A549 (cell line): ENCODE results near the gene SIDT2. TPM values are rescaled to one million over a fixed set of nuclear protein-coding genes. Genes with fewer than 3 reads are reported as not detected.
A peak's percentile ranks its signal among the peaks of the same experiment; 100 is the strongest.

Experiments used
- ATAC-seq, 2 experiments: fragments of 200-7000 bp in 1 of 2; fragments of >200 bp in 1 of 2; cut with Nextera tagmentation in 1 of 2; cut with Tn5 transposase in 1 of 2; 3 replicates each; pipeline versions ENCODE4 v1.8.0 to v1.9.1; 2018 to 2020; ENCODE audit warnings: mild to moderate bottlenecking in 1 of 2, moderate library complexity in 1 of 2
- CTCF ChIA-PET: fragments of 300-600 bp; sonication (Branson Sonifier 250); formaldehyde crosslinking; extraction: SDS; loops from one replicate; lab custom pipeline; 2021; ENCODE audit warnings: antibody characterized with exemption, inconsistent platforms; lab: Yijun Ruan, JAX
- POLR2A ChIA-PET: fragments of 350-600 bp; formaldehyde crosslinking; extraction: SDS; loops from one replicate; lab custom pipeline; 2021; ENCODE audit warnings: antibody characterized with exemption, inconsistent platforms; lab: Yijun Ruan, JAX
- DNase-seq, 2 experiments: peaks; one replicate each; pipeline versions ENCODE4 v3.0.0 to v3.0.0-alpha.2; 2011 to 2016; ENCODE audit warnings: low read depth in 1 of 2, low spot score in 1 of 2
- FAIRE-seq: peaks from 2 replicates; lab custom pipeline; 2011; peaks lifted over from hg19 to GRCh38; lab: Jason Lieb, UNC
- H3K27ac ChIP-seq, 2 experiments: fragments of >200 bp; sonication (Bioruptor Twin); formaldehyde crosslinking; 3 replicates each; pipeline ENCODE4 v1.5.1; 2016 to 2017
- H3K4me1 ChIP-seq: fragments of >200 bp; sonication (Bioruptor Twin); formaldehyde crosslinking; 3 replicates; pipeline ENCODE4 v1.6.1; 2016
- H3K4me2 ChIP-seq: fragments of >200 bp; sonication (Bioruptor Twin); formaldehyde crosslinking; 3 replicates; pipeline ENCODE4 v1.6.1; 2016
- H3K4me3 ChIP-seq: fragments of >200 bp; sonication (Bioruptor Twin); formaldehyde crosslinking; 3 replicates; pipeline ENCODE4 v1.5.1; 2016
- H3K9me3 ChIP-seq: fragments of >200 bp; sonication (Bioruptor Twin); formaldehyde crosslinking; 3 replicates; pipeline ENCODE4 v1.6.1; 2016
- ATOH8 ChIP-seq: fragments of 250-450 bp; sonication (Bioruptor Pico); IDR thresholded peaks from 2 replicates; pipeline ENCODE4 v1.5.0; 2020; ENCODE audit warnings: low read depth, mild to moderate bottlenecking, moderate library complexity
- BCL3 ChIP-seq: fragments of >200 bp; sonication (Bioruptor Twin); formaldehyde crosslinking; IDR thresholded peaks from 3 replicates; pipeline ENCODE4 v1.6.1; 2016
- E2F6 ChIP-seq: IDR thresholded peaks from 2 replicates; pipeline ENCODE4 v1.6.1; 2012; ENCODE audit warnings: low read depth, borderline replicate concordance
- EHF ChIP-seq: fragments of 250-450 bp; sonication (Bioruptor Pico); IDR thresholded peaks from 2 replicates; pipeline ENCODE4 v1.5.0; 2020; ENCODE audit warnings: mild to moderate bottlenecking
- HOXB13 ChIP-seq: fragments of 250-450 bp; sonication (Bioruptor Pico); IDR thresholded peaks from 2 replicates; pipeline ENCODE4 v1.5.0; 2020; ENCODE audit warnings: low read depth, mild to moderate bottlenecking, moderate library complexity
- HOXB5 ChIP-seq: fragments of 250-450 bp; sonication (Bioruptor Pico); IDR thresholded peaks from 2 replicates; pipeline ENCODE4 v1.5.0; 2020; ENCODE audit warnings: mild to moderate bottlenecking, moderate library complexity
- JUN ChIP-seq, 2 experiments: fragments of >200 bp; sonication (Bioruptor Twin); formaldehyde crosslinking; IDR thresholded peaks; 2 replicates in 1 of 2; 3 replicates in 1 of 2; pipeline ENCODE4 v1.6.1; 2016 to 2017
- JUNB ChIP-seq: fragments of >200 bp; sonication (Bioruptor Twin); formaldehyde crosslinking; IDR thresholded peaks from 2 replicates; pipeline ENCODE4 v1.6.1; 2016
- MYC ChIP-seq: IDR thresholded peaks from 2 replicates; pipeline ENCODE4 v1.6.1; 2012; ENCODE audit warnings: mild to moderate bottlenecking, inconsistent platforms, low read length, improper control_type of control experiment, borderline replicate concordance
- PHF8 ChIP-seq: fragments of 200-600 bp; sonication (generic); IDR thresholded peaks from 2 replicates; pipeline ENCODE4 v1.6.1; 2016; ENCODE audit warnings: low read depth, mild to moderate bottlenecking, antibody characterized with exemption, moderate library complexity, borderline replicate concordance
- POLR2A ChIP-seq: IDR thresholded peaks from 2 replicates; pipeline ENCODE4 v1.6.1; 2012; ENCODE audit warnings: mild to moderate bottlenecking, low read length
- RARB ChIP-seq: fragments of 250-450 bp; sonication (Bioruptor Pico); IDR thresholded peaks from 2 replicates; pipeline ENCODE4 v1.8.0; 2021; ENCODE audit warnings: mild to moderate bottlenecking, moderate library complexity
- WGBS: methylation state at CpG from one replicate; pipeline ENCODE4 v1.1.6; 2017; ENCODE audit errors: missing lambda C conversion rate; 5-methylcytosine and 5-hydroxymethylcytosine counted together
- polyA plus RNA-seq, 4 experiments: library from polyadenylated mRNA; depleted of rRNA in 3 of 4; stranded (reverse); fragments of >200 nt; fragmentation: RNase III in 1 of 4; extraction: RNeasy Plus Mini Kit Qiagen cat#74134 plus additional on column Dnase treatment in 1 of 4; gene quantifications; 2 replicates in 3 of 4; 3 replicates in 1 of 4; pipeline ENCODE4 v1.2.3, GENCODE V29; 2011 to 2017
- TF ChIP-seq, protein P1 (sequence below): fragments of >200 bp; sonication (Bioruptor Twin); formaldehyde crosslinking; IDR thresholded peaks from 2 replicates; pipeline ENCODE4 v1.6.1; 2016
- TF ChIP-seq, protein P2 (sequence below): fragments of >200 bp; sonication (Bioruptor Twin); formaldehyde crosslinking; IDR thresholded peaks from 3 replicates; pipeline ENCODE4 v1.5.1; 2016
- TF ChIP-seq, protein P3 (sequence below): IDR thresholded peaks from 2 replicates; pipeline ENCODE4 v1.6.1; 2012
- TF ChIP-seq, protein P4 (sequence below): IDR thresholded peaks from 2 replicates; pipeline ENCODE4 v1.6.1; 2012

Gene SIDT2
- polyA plus RNA-seq, 2 of the 4 experiments (the other 2 are of a cell fraction), result 5.9 to 8.5 TPM

GRCh38 chr11:117143871-117144476 lies 34.6 kb upstream of the SIDT2 start, which contains the start of gene PAFAH1B2:
PAFAH1B2 (plus strand) TSS chr11:117144287; CDS start chr11:117152448, 8,161 bp downstream.
- CTCF ChIA-PET, result interaction anchor here (0.6 to 1.4 kb wide), 3 partner anchors 37 to 353 kb away, joined by 3 to 4 read pairs (median 3); partner anchors contain the start of gene APOA5
- peak within 1 kb of the TSS; percentile 97 for H3K4me3 ChIP-seq
- WGBS, result under 1% methylated on average over 24 of the region's 48 CpGs
- TF ChIP-seq HOXB5 (CRISPR knock-in tag) (peak; percentile 87), EHF (CRISPR knock-in tag) (peak; percentile 47; the same call in 1 of the 2 replicates), HOXB13 (CRISPR knock-in tag) (peak; percentile 73; the same call in 1 of the 2 replicates), E2F6 (peak; percentile 90), JUNB (no peak), BCL3 (peak; percentile 92), MYC (peak; percentile 58; the same call in 1 of the 2 replicates), PHF8 (peak; percentile 74; the same call in 1 of the 2 replicates), RARB (CRISPR knock-in tag) (no peak), POLR2A (peak; percentile 97), ATOH8 (peak; percentile 69; the same call in 1 of the 2 replicates), JUN (IDR thresholded peaks at IDR 0.05) (peak; percentile 67 to 90; a peak in 4 of 5 replicates)
- TF ChIP-seq, protein P1, sequence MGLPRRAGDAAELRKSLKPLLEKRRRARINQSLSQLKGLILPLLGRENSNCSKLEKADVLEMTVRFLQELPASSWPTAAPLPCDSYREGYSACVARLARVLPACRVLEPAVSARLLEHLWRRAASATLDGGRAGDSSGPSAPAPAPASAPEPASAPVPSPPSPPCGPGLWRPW, result no peak
- TF ChIP-seq, protein P2, sequence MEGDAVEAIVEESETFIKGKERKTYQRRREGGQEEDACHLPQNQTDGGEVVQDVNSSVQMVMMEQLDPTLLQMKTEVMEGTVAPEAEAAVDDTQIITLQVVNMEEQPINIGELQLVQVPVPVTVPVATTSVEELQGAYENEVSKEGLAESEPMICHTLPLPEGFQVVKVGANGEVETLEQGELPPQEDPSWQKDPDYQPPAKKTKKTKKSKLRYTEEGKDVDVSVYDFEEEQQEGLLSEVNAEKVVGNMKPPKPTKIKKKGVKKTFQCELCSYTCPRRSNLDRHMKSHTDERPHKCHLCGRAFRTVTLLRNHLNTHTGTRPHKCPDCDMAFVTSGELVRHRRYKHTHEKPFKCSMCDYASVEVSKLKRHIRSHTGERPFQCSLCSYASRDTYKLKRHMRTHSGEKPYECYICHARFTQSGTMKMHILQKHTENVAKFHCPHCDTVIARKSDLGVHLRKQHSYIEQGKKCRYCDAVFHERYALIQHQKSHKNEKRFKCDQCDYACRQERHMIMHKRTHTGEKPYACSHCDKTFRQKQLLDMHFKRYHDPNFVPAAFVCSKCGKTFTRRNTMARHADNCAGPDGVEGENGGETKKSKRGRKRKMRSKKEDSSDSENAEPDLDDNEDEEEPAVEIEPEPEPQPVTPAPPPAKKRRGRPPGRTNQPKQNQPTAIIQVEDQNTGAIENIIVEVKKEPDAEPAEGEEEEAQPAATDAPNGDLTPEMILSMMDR, result no peak
- TF ChIP-seq, protein P3, sequence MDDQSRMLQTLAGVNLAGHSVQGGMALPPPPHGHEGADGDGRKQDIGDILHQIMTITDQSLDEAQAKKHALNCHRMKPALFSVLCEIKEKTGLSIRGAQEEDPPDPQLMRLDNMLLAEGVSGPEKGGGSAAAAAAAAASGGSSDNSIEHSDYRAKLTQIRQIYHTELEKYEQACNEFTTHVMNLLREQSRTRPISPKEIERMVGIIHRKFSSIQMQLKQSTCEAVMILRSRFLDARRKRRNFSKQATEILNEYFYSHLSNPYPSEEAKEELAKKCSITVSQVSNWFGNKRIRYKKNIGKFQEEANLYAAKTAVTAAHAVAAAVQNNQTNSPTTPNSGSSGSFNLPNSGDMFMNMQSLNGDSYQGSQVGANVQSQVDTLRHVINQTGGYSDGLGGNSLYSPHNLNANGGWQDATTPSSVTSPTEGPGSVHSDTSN, result peak; percentile 90
- TF ChIP-seq, protein P4, sequence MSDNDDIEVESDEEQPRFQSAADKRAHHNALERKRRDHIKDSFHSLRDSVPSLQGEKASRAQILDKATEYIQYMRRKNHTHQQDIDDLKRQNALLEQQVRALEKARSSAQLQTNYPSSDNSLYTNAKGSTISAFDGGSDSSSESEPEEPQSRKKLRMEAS, result peak; percentile 96
- peak; percentile 97 to 98 for ATAC-seq
- H3K27ac ChIP-seq, result peak within 1 kb of the TSS; percentile 88 to 100
- peak; percentile 92 to 93 for DNase-seq
- peak within 1 kb of the TSS; percentile 86 for H3K4me2 ChIP-seq
- POLR2A ChIA-PET, result interaction anchor here (0.6 to 2.8 kb wide), 4 partner anchors 35 to 608 kb away, joined by 3 to 22 read pairs (median 4); partner anchors contain the start of genes SIDT2, SIK3 and ZPR1
- no peaks in the 10 kb centered on the region for H3K9me3 ChIP-seq
- H3K4me1 ChIP-seq, result peaks cover 23% of the 10 kb centered on the region; the same call in 2 of the 3 replicates
- FAIRE-seq, result no peak
